ENCODE results near the gene CADPS2.

- TF ChIP-seq, protein P1, sequence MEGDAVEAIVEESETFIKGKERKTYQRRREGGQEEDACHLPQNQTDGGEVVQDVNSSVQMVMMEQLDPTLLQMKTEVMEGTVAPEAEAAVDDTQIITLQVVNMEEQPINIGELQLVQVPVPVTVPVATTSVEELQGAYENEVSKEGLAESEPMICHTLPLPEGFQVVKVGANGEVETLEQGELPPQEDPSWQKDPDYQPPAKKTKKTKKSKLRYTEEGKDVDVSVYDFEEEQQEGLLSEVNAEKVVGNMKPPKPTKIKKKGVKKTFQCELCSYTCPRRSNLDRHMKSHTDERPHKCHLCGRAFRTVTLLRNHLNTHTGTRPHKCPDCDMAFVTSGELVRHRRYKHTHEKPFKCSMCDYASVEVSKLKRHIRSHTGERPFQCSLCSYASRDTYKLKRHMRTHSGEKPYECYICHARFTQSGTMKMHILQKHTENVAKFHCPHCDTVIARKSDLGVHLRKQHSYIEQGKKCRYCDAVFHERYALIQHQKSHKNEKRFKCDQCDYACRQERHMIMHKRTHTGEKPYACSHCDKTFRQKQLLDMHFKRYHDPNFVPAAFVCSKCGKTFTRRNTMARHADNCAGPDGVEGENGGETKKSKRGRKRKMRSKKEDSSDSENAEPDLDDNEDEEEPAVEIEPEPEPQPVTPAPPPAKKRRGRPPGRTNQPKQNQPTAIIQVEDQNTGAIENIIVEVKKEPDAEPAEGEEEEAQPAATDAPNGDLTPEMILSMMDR (IDR thresholded peaks at IDR 0.05): no peak
- TF ChIP-seq POLR2A (IDR thresholded peaks at IDR 0.05): no peak
Measured at GRCh38 chr7:122302761-122303530, 583.3 kb downstream of the CADPS2 start.

Data from body of pancreas (tissue), 4 donors.